Suprapubic skin (tissue), 4 donors: Measurements from ENCODE around the gene SCNM1.

Experiments
- POLR2A ChIP-seq, 2 donors: fragments of 450-650 bp; IDR thresholded peaks; one replicate each; pipeline ENCODE4 v1.6.1; 2017; ENCODE audit warnings: antibody characterized with exemption in 2 of 2, mild to moderate bottlenecking in 2 of 2, moderate library complexity in 2 of 2
- POLR2AphosphoS5 ChIP-seq, 3 donors: sonication (generic); formaldehyde crosslinking; IDR thresholded peaks; one replicate each; pipeline ENCODE4 v1.6.1; 2017; ENCODE audit warnings: antibody characterized with exemption in 3 of 3
- TF ChIP-seq, protein P1 (sequence below), 2 donors: fragments of 200-600 bp in 1 of 2; fragments of 450-650 bp in 1 of 2; sonication (generic) in 1 of 2; IDR thresholded peaks; one replicate each; pipeline ENCODE4 v1.5.1; 2016 to 2019; ENCODE audit warnings: antibody characterized with exemption in 2 of 2, mild to moderate bottlenecking in 1 of 2, moderate library complexity in 1 of 2

GRCh38 chr1:151192047-151192446 lies 26.1 kb downstream of the SCNM1 start:
- TF ChIP-seq, protein P1, sequence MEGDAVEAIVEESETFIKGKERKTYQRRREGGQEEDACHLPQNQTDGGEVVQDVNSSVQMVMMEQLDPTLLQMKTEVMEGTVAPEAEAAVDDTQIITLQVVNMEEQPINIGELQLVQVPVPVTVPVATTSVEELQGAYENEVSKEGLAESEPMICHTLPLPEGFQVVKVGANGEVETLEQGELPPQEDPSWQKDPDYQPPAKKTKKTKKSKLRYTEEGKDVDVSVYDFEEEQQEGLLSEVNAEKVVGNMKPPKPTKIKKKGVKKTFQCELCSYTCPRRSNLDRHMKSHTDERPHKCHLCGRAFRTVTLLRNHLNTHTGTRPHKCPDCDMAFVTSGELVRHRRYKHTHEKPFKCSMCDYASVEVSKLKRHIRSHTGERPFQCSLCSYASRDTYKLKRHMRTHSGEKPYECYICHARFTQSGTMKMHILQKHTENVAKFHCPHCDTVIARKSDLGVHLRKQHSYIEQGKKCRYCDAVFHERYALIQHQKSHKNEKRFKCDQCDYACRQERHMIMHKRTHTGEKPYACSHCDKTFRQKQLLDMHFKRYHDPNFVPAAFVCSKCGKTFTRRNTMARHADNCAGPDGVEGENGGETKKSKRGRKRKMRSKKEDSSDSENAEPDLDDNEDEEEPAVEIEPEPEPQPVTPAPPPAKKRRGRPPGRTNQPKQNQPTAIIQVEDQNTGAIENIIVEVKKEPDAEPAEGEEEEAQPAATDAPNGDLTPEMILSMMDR (IDR thresholded peaks at IDR 0.05): no peak
- TF ChIP-seq POLR2AphosphoS5 (IDR thresholded peaks at IDR 0.05): no peak
- TF ChIP-seq POLR2A (IDR thresholded peaks at IDR 0.05): no peak
